HTR-8/SVneo (cell line): ENCODE results near the gene ARAP2.

Experiments
- DNase-seq: peaks from one replicate; pipeline ENCODE4 v3.0.0; 2011; ENCODE audit warnings: low spot score, mixed read lengths; ENCODE audit not compliant: insufficient read length
- FAIRE-seq: peaks from 2 replicates; lab custom pipeline; 2011; peaks lifted over from hg19 to GRCh38; lab: Jason Lieb, UNC

The ARAP2 gene

GRCh38 chr4:36065274-36065871, 178.9 kb downstream of the ARAP2 start:
- FAIRE-seq = no peak
- no peak for DNase-seq

GRCh38 chr4:36064117-36064516, 180.2 kb downstream of the ARAP2 start:
- no peak for DNase-seq
- no peak for FAIRE-seq

GRCh38 chr4:36056136-36056535, 188.2 kb downstream of the ARAP2 start:
- FAIRE-seq (no peak), DNase-seq (no peak)

- no peak for FAIRE-seq
These were observed 189.5 kb downstream of the ARAP2 start for GRCh38 chr4:36054694-36055422.

GRCh38 chr4:36053930-36054329, 190.4 kb downstream of the ARAP2 start:
- no peak for FAIRE-seq
- peak; percentile 11 for DNase-seq

More at GRCh38 chr4:36054694-36055422, 189.5 kb downstream of the ARAP2 start:
- peak; percentile 23 for DNase-seq

- FAIRE-seq (no peak), DNase-seq (no peak)
These were observed 192.7 kb downstream of the ARAP2 start for GRCh38 chr4:36051634-36052033.

GRCh38 chr4:36046026-36046425, 198.3 kb downstream of the ARAP2 start:
- DNase-seq (no peak), FAIRE-seq (no peak)

- DNase-seq (no peak), FAIRE-seq (no peak)
These were observed 200.4 kb downstream of the ARAP2 start for GRCh38 chr4:36043901-36044300.

- DNase-seq (no peak), FAIRE-seq (no peak)
These were observed 201.1 kb downstream of the ARAP2 start for GRCh38 chr4:36043241-36043640.

- no peak for DNase-seq
- FAIRE-seq = no peak
These were observed 202.0 kb downstream of the ARAP2 start for GRCh38 chr4:36042122-36042970.

GRCh38 chr4:36041340-36041739, 203.0 kb downstream of the ARAP2 start:
- FAIRE-seq (no peak), DNase-seq (no peak)

- DNase-seq = no peak
These were observed 205.3 kb downstream of the ARAP2 start for GRCh38 chr4:36039026-36039425.

GRCh38 chr4:36038491-36038890, 205.8 kb downstream of the ARAP2 start:
- DNase-seq = no peak
- no peak for FAIRE-seq

More at GRCh38 chr4:36039026-36039425, 205.3 kb downstream of the ARAP2 start:
- FAIRE-seq = no peak

- DNase-seq = no peak
- FAIRE-seq = no peak
These were observed 207.2 kb downstream of the ARAP2 start for GRCh38 chr4:36037127-36037526.

GRCh38 chr4:36029951-36030350, 214.4 kb downstream of the ARAP2 start:
- no peak for FAIRE-seq
- DNase-seq = no peak

GRCh38 chr4:36027203-36027602, 217.1 kb downstream of the ARAP2 start:
- DNase-seq (no peak), FAIRE-seq (no peak)

- DNase-seq = no peak
- no peak for FAIRE-seq
These were observed 217.9 kb downstream of the ARAP2 start for GRCh38 chr4:36026348-36026880.

- FAIRE-seq = no peak
- DNase-seq = no peak
These were observed 219.2 kb downstream of the ARAP2 start for GRCh38 chr4:36024901-36025660.

GRCh38 chr4:36020351-36020750, 224.0 kb downstream of the ARAP2 start:
- FAIRE-seq = no peak
- DNase-seq = no peak
